Measurements from ENCODE around the gene C1QTNF1. TPM values are rescaled to one million over a fixed set of nuclear protein-coding genes. Genes with fewer than 3 reads are reported as not detected.

C1QTNF1 gene
- total RNA-seq = 100 to 1,000 TPM in 1 of 4 donors, 10 to 100 TPM in 3; 58.8 to 135 (median 73.7) TPM

GRCh38 chr17:79023886-79024771, at the start of gene C1QTNF1:
Gene C1QTNF1, plus strand, starts transcription at chr17:79024169. Its CDS starts 19,800 bp downstream, at chr17:79043969.
- DNase-seq = peak in 1 of 2 donors; percentile 22
- Histone ChIP-seq H3K9me3 (no peaks in the 10 kb centered on the region), H3K27ac (peak within 1 kb of the TSS; percentile 67 to 83 (median 82)), H3K27me3 (no peaks in the 10 kb centered on the region), H3K4me3 (replicated peaks in 1 of 3) (peak within 1 kb of the TSS in 2 of 3 donors; percentile 17 to 63), H3K36me3 (no peaks in the 10 kb centered on the region), H3K4me1 (peaks cover 13 to 83% of the 10 kb centered on the region in 2 donors)
- intact Hi-C loops (cut with DNase I) = no loop called here
- WGBS, 2 donors = 2 to 7% methylated on average over 20 to 25 of the region's 77 CpGs
- TF ChIP-seq CTCF (IDR thresholded peaks at IDR 0.05) = peak in 4 of 6 experiments; percentile 9 to 52 (median 36)
- TF ChIP-seq POLR2A (IDR thresholded peaks at IDR 0.05) = no peak

GRCh38 chr17:78974635-78975591, 49.1 kb upstream of the C1QTNF1 start:
- H3K36me3 ChIP-seq = no peaks in the 10 kb centered on the region
- peak overlapping the region; percentile 75 to 80 (median 80) for H3K27ac ChIP-seq
- H3K9me3 ChIP-seq = no peaks in the 10 kb centered on the region
- intact Hi-C loops (cut with DNase I) = loop anchor here (5.0 kb wide), 1 partner anchor 53 kb away; no protein-coding TSS in a partner anchor
- WGBS, 2 donors = 42 to 51% methylated on average over 23 to 29 of the region's 30 CpGs
- H3K4me3 ChIP-seq (replicated peaks in 1 of 3) = no peak overlapping the region
- H3K27me3 ChIP-seq = no peaks in the 10 kb centered on the region
- peak; percentile 81 to 82 for DNase-seq
- peaks cover 54 to 68% of the 10 kb centered on the region in 2 donors for H3K4me1 ChIP-seq
- TF ChIP-seq POLR2A (IDR thresholded peaks at IDR 0.05) (no peak), CTCF (IDR thresholded peaks at IDR 0.05) (no peak)

GRCh38 chr17:78976907-78977680, 46.9 kb upstream of the C1QTNF1 start:
- H3K27me3 ChIP-seq = no peaks in the 10 kb centered on the region
- peak overlapping the region in 2 of 3 donors; percentile 75 to 80 for H3K27ac ChIP-seq
- no peaks in the 10 kb centered on the region for H3K9me3 ChIP-seq
- WGBS, 2 donors = 81 to 88% methylated on average over 12 to 18 of the region's 20 CpGs
- H3K36me3 ChIP-seq = no peaks in the 10 kb centered on the region
- intact Hi-C loops (cut with DNase I) = no loop called here
- DNase-seq = no peak
- TF ChIP-seq POLR2A (IDR thresholded peaks at IDR 0.05) (no peak), CTCF (IDR thresholded peaks at IDR 0.05) (no peak)
- no peak overlapping the region for H3K4me3 ChIP-seq (replicated peaks in 1 of 3)
- H3K4me1 ChIP-seq = peaks cover 47 to 60% of the 10 kb centered on the region in 2 donors

GRCh38 chr17:78977681-78977943, 46.4 kb upstream of the C1QTNF1 start:
- Histone ChIP-seq H3K4me1 (peaks cover 47 to 60% of the 10 kb centered on the region in 2 donors), H3K9me3 (no peaks in the 10 kb centered on the region), H3K4me3 (replicated peaks in 1 of 3) (no peak overlapping the region), H3K27ac (peak overlapping the region in 2 of 3 donors; percentile 75 to 80), H3K36me3 (no peaks in the 10 kb centered on the region), H3K27me3 (no peaks in the 10 kb centered on the region)
- DNase-seq = no peak
- 83 to 84% methylated on average over 8 of the region's 8 CpGs for WGBS, 2 donors
- TF ChIP-seq CTCF (IDR thresholded peaks at IDR 0.05) (no peak), POLR2A (IDR thresholded peaks at IDR 0.05) (no peak)
- intact Hi-C loops (cut with DNase I) = no loop called here

All from thyroid gland (tissue), 4 donors.